ENCODE data around the gene SLC12A8. TPM values are rescaled to one million over a fixed set of nuclear protein-coding genes. Genes with fewer than 3 reads are reported as not detected.

The SLC12A8 gene
- total and polyA plus RNA-seq, 8 donors = 1.5 to 31.7 (median 12.3) TPM

GRCh38 chr3:125191256-125191655, 21.3 kb downstream of the SLC12A8 start:
- Histone ChIP-seq H3K4me1 (peaks cover 0 to 6% (median 3%) of the 10 kb centered on the region in 4 donors), H3K9me3 (no peaks in the 10 kb centered on the region), H3K27me3 (no peaks in the 10 kb centered on the region), H3K36me3 (peaks cover 0 to 22% (median 16%) of the 10 kb centered on the region in 4 donors), H3K27ac (no peak overlapping the region), H3K4me3 (no peak overlapping the region)
- no peak for TF ChIP-seq POLR2A (IDR thresholded peaks at IDR 0.05)
- TF ChIP-seq POLR2AphosphoS5 (IDR thresholded peaks at IDR 0.05) = no peak
- TF ChIP-seq, protein P1, sequence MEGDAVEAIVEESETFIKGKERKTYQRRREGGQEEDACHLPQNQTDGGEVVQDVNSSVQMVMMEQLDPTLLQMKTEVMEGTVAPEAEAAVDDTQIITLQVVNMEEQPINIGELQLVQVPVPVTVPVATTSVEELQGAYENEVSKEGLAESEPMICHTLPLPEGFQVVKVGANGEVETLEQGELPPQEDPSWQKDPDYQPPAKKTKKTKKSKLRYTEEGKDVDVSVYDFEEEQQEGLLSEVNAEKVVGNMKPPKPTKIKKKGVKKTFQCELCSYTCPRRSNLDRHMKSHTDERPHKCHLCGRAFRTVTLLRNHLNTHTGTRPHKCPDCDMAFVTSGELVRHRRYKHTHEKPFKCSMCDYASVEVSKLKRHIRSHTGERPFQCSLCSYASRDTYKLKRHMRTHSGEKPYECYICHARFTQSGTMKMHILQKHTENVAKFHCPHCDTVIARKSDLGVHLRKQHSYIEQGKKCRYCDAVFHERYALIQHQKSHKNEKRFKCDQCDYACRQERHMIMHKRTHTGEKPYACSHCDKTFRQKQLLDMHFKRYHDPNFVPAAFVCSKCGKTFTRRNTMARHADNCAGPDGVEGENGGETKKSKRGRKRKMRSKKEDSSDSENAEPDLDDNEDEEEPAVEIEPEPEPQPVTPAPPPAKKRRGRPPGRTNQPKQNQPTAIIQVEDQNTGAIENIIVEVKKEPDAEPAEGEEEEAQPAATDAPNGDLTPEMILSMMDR (IDR thresholded peaks at IDR 0.05) = no peak
- TF ChIP-seq EP300 (IDR thresholded peaks at IDR 0.05) = no peak
- intact Hi-C loops (cut with DNase I; ENCODE audit: low total_unique reads) = no loop called here
- no peak for DNase-seq
- WGBS, 5 donors = 71 to 74% (median 73%) methylated on average over 4 of the region's 4 CpGs

DNA sequence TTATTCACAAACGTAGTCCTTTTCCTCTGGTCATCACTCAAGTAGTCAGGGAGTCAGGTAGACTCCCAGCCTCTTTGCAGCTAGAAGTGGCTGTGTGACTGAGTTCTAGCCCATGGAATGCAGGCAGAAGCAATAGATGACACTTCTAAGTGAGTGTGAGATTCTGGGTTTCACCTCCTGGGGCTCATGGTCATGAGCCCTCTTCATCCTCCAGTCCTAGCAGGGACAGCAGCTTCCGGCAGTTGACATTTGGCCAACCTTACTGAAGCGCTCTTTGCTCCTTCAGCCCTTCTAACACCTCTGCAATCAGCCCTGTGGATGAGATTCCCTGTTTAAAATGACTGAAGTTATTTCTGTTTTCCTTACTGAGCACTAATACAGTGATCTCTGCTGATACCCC, 21.8 kb downstream of the SLC12A8 start:
- TF ChIP-seq POLR2A (IDR thresholded peaks at IDR 0.05) = no peak
- no peak for TF ChIP-seq POLR2AphosphoS5 (IDR thresholded peaks at IDR 0.05)
- TF ChIP-seq, protein P1 (IDR thresholded peaks at IDR 0.05) = no peak
- TF ChIP-seq EP300 (IDR thresholded peaks at IDR 0.05) = no peak
- Histone ChIP-seq H3K27ac (no peak overlapping the region), H3K4me1 (peaks cover 0 to 11% (median 3%) of the 10 kb centered on the region in 4 donors), H3K4me3 (no peak overlapping the region), H3K9me3 (no peaks in the 10 kb centered on the region), H3K27me3 (no peaks in the 10 kb centered on the region), H3K36me3 (peaks cover 0 to 22% (median 16%) of the 10 kb centered on the region in 4 donors)
- intact Hi-C loops (cut with DNase I; ENCODE audit: low total_unique reads) = no loop called here
- no peak for DNase-seq
- 62 to 94% (median 84%) methylated on average over 3 of the region's 3 CpGs for WGBS, 5 donors

DNA sequence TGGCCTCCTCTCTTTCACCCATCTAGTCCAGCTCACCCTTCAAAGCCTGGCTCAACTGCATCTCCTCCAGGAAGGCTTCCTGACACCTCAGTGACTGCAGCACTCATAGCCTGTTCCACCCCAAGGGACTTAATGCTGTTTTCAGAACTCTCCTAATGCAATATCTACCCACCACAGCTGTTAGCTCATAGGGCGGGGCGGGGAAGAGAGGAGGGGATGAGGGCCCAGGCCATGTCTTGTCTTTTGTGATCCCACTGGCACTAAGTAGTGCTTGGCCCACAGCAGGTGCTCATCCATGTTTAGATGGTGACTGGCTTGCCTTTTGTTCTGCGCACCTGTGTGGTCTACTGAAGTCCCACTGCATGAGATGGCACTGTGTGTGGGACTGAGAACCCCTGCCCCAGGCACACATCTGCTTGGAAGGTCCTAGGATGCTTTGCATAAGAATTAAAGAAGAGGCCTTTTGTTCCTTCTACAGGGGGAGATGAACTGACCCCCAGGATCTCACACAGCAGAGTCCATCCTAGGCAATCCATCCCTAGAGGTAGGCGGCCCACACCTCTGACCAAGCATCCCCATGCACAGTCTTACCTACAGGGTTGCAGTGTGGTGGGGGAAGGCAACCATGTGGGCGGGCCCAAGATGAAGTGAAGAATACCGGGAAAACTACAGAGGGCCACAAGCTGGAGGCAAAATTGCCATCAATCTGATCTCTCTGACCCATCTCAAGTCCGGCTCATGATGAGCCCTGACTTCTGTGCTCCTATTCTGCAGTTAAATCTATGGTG, 23.0 kb downstream of the SLC12A8 start:
- H3K9me3 ChIP-seq = no peaks in the 10 kb centered on the region
- H3K27me3 ChIP-seq = no peaks in the 10 kb centered on the region
- TF ChIP-seq POLR2AphosphoS5 (IDR thresholded peaks at IDR 0.05) (no peak), EP300 (IDR thresholded peaks at IDR 0.05) (no peak), POLR2A (IDR thresholded peaks at IDR 0.05) (no peak)
- TF ChIP-seq, protein P1 (IDR thresholded peaks at IDR 0.05) = no peak
- H3K36me3 ChIP-seq = peaks cover 0 to 22% (median 16%) of the 10 kb centered on the region in 4 donors
- DNase-seq = no peak
- peaks cover 0 to 14% (median 3%) of the 10 kb centered on the region in 4 donors for H3K4me1 ChIP-seq
- WGBS, 5 donors = 96 to 99% (median 98%) methylated on average over 7 of the region's 7 CpGs
- intact Hi-C loops (cut with DNase I; ENCODE audit: low total_unique reads) = no loop called here
- H3K4me3 ChIP-seq = no peak overlapping the region
- H3K27ac ChIP-seq = no peak overlapping the region

- no peak for TF ChIP-seq POLR2AphosphoS5 (IDR thresholded peaks at IDR 0.05)
- TF ChIP-seq, protein P1 (IDR thresholded peaks at IDR 0.05) = no peak
- TF ChIP-seq POLR2A (IDR thresholded peaks at IDR 0.05) = no peak
- no peak for TF ChIP-seq EP300 (IDR thresholded peaks at IDR 0.05)
- WGBS, 5 donors = 89 to 97% (median 93%) methylated on average over 2 of the region's 2 CpGs
- DNase-seq = no peak
- intact Hi-C loops (cut with DNase I; ENCODE audit: low total_unique reads) = no loop called here
- H3K9me3 ChIP-seq = no peaks in the 10 kb centered on the region
- H3K36me3 ChIP-seq = peaks cover 0 to 22% (median 16%) of the 10 kb centered on the region in 4 donors
- H3K4me3 ChIP-seq = no peak overlapping the region
- no peaks in the 10 kb centered on the region for H3K27me3 ChIP-seq
- H3K27ac ChIP-seq = no peak overlapping the region
- peaks cover 0 to 14% (median 3%) of the 10 kb centered on the region in 4 donors for H3K4me1 ChIP-seq
Measured at GRCh38 chr3:125188955-125189354, 23.6 kb downstream of the SLC12A8 start.

All from stomach (tissue), 9 donors.